K562 (cell line): ENCODE data around the gene KRTAP5-5. TPM values are rescaled to one million over a fixed set of nuclear protein-coding genes. Genes with fewer than 3 reads are reported as not detected.
"Not testable (repeated sequence)": the region's sequence is repeated elsewhere in the genome, so short reads cannot be mapped to it uniquely, and the experiment has no call there.

Source experiments
- ATAC-seq: fragments of 200-7000 bp; cut with Tn5 transposase; 3 replicates; pipeline ENCODE4 v1.9.1; 2020; ENCODE audit warnings: moderate library complexity
- BruUV-seq: library from RNA; stranded (reverse); fragments of 400-500 nt; replicated peaks from 2 replicates; lab custom pipeline; 2021; lab: Mats Ljungman, UMichigan
- CTCF ChIA-PET: fragments of 300-600 bp; formaldehyde crosslinking; extraction: SDS; loops from one replicate; lab custom pipeline; 2021; ENCODE audit warnings: low intra/inter-chr PET ratio; lab: Yijun Ruan, JAX
- POLR2A ChIA-PET: fragments of 300-600, 350-650 bp; sonication (Branson Sonifier 250); formaldehyde crosslinking; extraction: SDS; loops from one replicate; lab custom pipeline; 2021; ENCODE audit warnings: antibody characterized with exemption, inconsistent platforms; lab: Yijun Ruan, JAX
- DNase-seq, 4 experiments: peaks; one replicate each; pipeline versions ENCODE4 v3.0.0 to v3.0.0-alpha.2; 2011 to 2018; ENCODE audit warnings: low spot score in 3 of 4, mixed read lengths in 3 of 4; ENCODE audit errors: extremely low read depth in 1 of 4
- FAIRE-seq: peaks from 2 replicates; lab custom pipeline; 2011; peaks lifted over from hg19 to GRCh38; lab: Jason Lieb, UNC
- H2AFZ ChIP-seq: 2 replicates; pipeline ENCODE4 v1.6.0; 2011; ENCODE audit warnings: low read depth, low read length, control low read depth, inconsistent platforms
- H3K27ac ChIP-seq: fragments of 200-600 bp; 3 replicates; pipeline ENCODE4 v1.8.0; 2011; ENCODE audit warnings: low read depth, mild to moderate bottlenecking, control low read depth, inconsistent platforms, low read length, moderate library complexity, mixed read lengths; ENCODE audit errors: extremely low read depth
- H3K27me3 ChIP-seq, 2 experiments: fragments of 300-600 bp in 1 of 2; 2 replicates in 1 of 2; 3 replicates in 1 of 2; pipeline versions ENCODE4 v1.6.0 to v1.8.0; 2011; ENCODE audit warnings: inconsistent platforms in 2 of 2, low read length in 2 of 2, mild to moderate bottlenecking in 1 of 2, mixed read lengths in 1 of 2, moderate library complexity in 1 of 2; ENCODE audit not compliant: control insufficient read depth in 2 of 2, insufficient read depth in 2 of 2
- H3K36me3 ChIP-seq: fragments of 300-600 bp; 3 replicates; pipeline ENCODE4 v1.8.0; 2011; ENCODE audit warnings: mild to moderate bottlenecking, low read length, inconsistent platforms; ENCODE audit not compliant: control insufficient read depth, insufficient read depth
- H3K4me1 ChIP-seq, 2 experiments: fragments of 200-600 bp in 1 of 2; replicated peaks in 1 of 2; 2 replicates in 1 of 2; 3 replicates in 1 of 2; pipeline versions ENCODE4 v1.5.1 to v1.8.0; 2011; ENCODE audit warnings: inconsistent platforms in 2 of 2, low read length in 2 of 2, mild to moderate bottlenecking in 1 of 2, mixed read lengths in 1 of 2, moderate library complexity in 1 of 2; ENCODE audit not compliant: control insufficient read depth in 2 of 2, insufficient read depth in 2 of 2
- H3K4me2 ChIP-seq: 2 replicates; pipeline ENCODE4 v1.6.1; 2011; ENCODE audit warnings: low read length, control low read depth, inconsistent platforms, mixed read lengths; ENCODE audit not compliant: insufficient read depth
- H3K4me3 ChIP-seq: fragments of 200-600 bp; sonication (generic), shearing (Covaris generic); 2 replicates; pipeline ENCODE4 v1.5.1; 2016; ENCODE audit warnings: control low read depth, inconsistent platforms
- H3K79me2 ChIP-seq: fragments of 200-600 bp; 3 replicates; pipeline ENCODE4 v1.8.0; 2011; ENCODE audit warnings: low read length, inconsistent platforms; ENCODE audit not compliant: control insufficient read depth, insufficient read depth
- H3K9ac ChIP-seq, 2 experiments: 2 replicates each; pipeline versions ENCODE4 v1.6.0 to v1.6.1; 2011; ENCODE audit warnings: low read depth in 2 of 2, low read length in 2 of 2, control low read depth in 1 of 2, inconsistent platforms in 1 of 2, mild to moderate bottlenecking in 1 of 2, mixed read lengths in 1 of 2; ENCODE audit not compliant: insufficient read depth in 1 of 2
- H3K9me1 ChIP-seq: one replicate; pipeline ENCODE4 v1.6.0; 2011; ENCODE audit warnings: inconsistent platforms, mild to moderate bottlenecking, low read length, moderate library complexity; ENCODE audit not compliant: control insufficient read depth, insufficient read depth
- H3K9me3 ChIP-seq: replicated peaks from 2 replicates; pipeline ENCODE4 v1.5.1; 2011; ENCODE audit warnings: low read depth, low read length, inconsistent platforms; ENCODE audit not compliant: control insufficient read depth, insufficient read depth
- H4K20me1 ChIP-seq: replicated peaks from 2 replicates; pipeline ENCODE4 v1.6.1; 2011; ENCODE audit warnings: low read length, inconsistent platforms, mixed read lengths; ENCODE audit not compliant: control insufficient read depth, insufficient read depth
- CTCF ChIP-seq, 3 experiments: IDR thresholded peaks in 2 of 3; conservative IDR thresholded peaks in 1 of 3; 2 replicates each; pipeline ENCODE4 v1.5.1; 2011 to 2012; ENCODE audit warnings: low read length in 3 of 3, mild to moderate bottlenecking in 3 of 3, control low read depth in 2 of 3, improper control_type of control experiment in 1 of 3, inconsistent platforms in 1 of 3, low read depth in 1 of 3, mixed read lengths in 1 of 3, moderate library complexity in 1 of 3; ENCODE audit not compliant: insufficient read depth in 2 of 3
- RAD21 ChIP-seq, 2 experiments: fragments of 250-450 bp in 1 of 2; fragments of 450-650 bp in 1 of 2; sonication (Bioruptor Pico) in 1 of 2; formaldehyde crosslinking in 1 of 2; IDR thresholded peaks in 1 of 2; conservative IDR thresholded peaks in 1 of 2; 2 replicates each; pipeline versions ENCODE4 v1.4.0 to v1.8.0; 2020 to 2022; ENCODE audit warnings: mild to moderate bottlenecking in 2 of 2, moderate library complexity in 1 of 2
- WGBS: fragments of 100-300 bp; shearing (Covaris generic); methylation state at CpG from one replicate; pipeline ENCODE4 v1.1.6; 2016; ENCODE audit warnings: low coverage, mixed read lengths; ENCODE audit not compliant: insufficient coverage; ENCODE audit errors: missing lambda C conversion rate; 5-methylcytosine and 5-hydroxymethylcytosine counted together
- in situ Hi-C: fragments of 300-500 bp; cut with MboI; formaldehyde crosslinking; loops from 4 replicates; pipeline ENCODE4 v1.15.0; 2018; ENCODE audit warnings: inconsistent platforms, mixed read lengths
- intact Hi-C: fragments of 100-400 bp; cut with micrococcal nuclease; formaldehyde crosslinking; loops from 2 replicates; pipeline ENCODE4 v1.14.2; 2022
- polyA plus RNA-seq, 8 experiments: library from polyadenylated mRNA; depleted of rRNA in 4 of 8; stranded (reverse) in 5 of 8; unstranded in 3 of 8; fragments of >200 nt; fragmentation: Nextera tagmentation in 2 of 8; fragmentation: Illumina TruSeq in 1 of 8; extraction: Ambion mirVana in 2 of 8; extraction: Trizol in 1 of 8; gene quantifications; 2 replicates each; pipeline versions ENCODE4 v1.2.1 to v1.2.3, GENCODE V29; 2011 to 2014; ENCODE audit warnings: inconsistent platforms in 1 of 8, missing spikeins in 1 of 8
- total RNA-seq, 7 experiments: library from RNA; depleted of rRNA in 6 of 7; stranded (reverse); fragments of >200 nt in 6 of 7; fragmentation: Illumina TruSeq in 2 of 7; extraction: Trizol in 2 of 7; gene quantifications; 2 replicates each; pipeline versions ENCODE4 v1.2.1 to v1.2.3, GENCODE V29; 2011 to 2021; ENCODE audit warnings: low replicate concordance in 1 of 7

KRTAP5-5 gene
- total and polyA plus RNA-seq, 9 of the 15 experiments (the other 6 are each of a cell fraction or from before 2014, with no cell fraction given) = not detected

- H3K4me3 ChIP-seq, H4K20me1 ChIP-seq, DNase-seq, H3K9me3 ChIP-seq, H3K4me1 ChIP-seq, H3K79me2 ChIP-seq, H3K36me3 ChIP-seq, in situ Hi-C loops, H3K27ac ChIP-seq: not testable (repeated sequence)
- FAIRE-seq = peak; percentile 68
- CTCF ChIA-PET = interaction anchor here (1.3 kb wide), 1 partner anchor 33 kb away, joined by 8 read pairs; the partner anchor contains the start of gene KRTAP5-5
- 4% methylated on average over 11 of the region's 11 CpGs for WGBS
- TF ChIP-seq RAD21 (CRISPR knock-in tag; conservative IDR thresholded peaks at IDR 0.05 in 1 of 2, IDR thresholded peaks at IDR 0.05 in 1 of 2) (0 out of 4 replicates have a peak, but pooled peaks of 1 of the 2 experiments have one; percentile 1), CTCF (IDR thresholded peaks at IDR 0.05 in 2 of 3, conservative IDR thresholded peaks at IDR 0.05 in 1 of 3; ENCODE audit: insufficient read depth in 2 of 3, low read depth in 1 of 3, low read length in 3 of 3) (peak in 1 of 3 experiments; percentile 15; a peak in 1 of 6 replicates)
- TF ChIP-seq, all 486 proteins: peak for 2; not testable (repeated sequence) for 484
- POLR2A ChIA-PET, BruUV-seq, H2AFZ ChIP-seq, intact Hi-C loops, H3K9ac ChIP-seq, H3K4me2 ChIP-seq, H3K9me1 ChIP-seq: not testable (repeated sequence)
- peaks cover 13 to 25% of the 10 kb centered on the region in 2 experiments; a peak in 3 of 5 replicates for H3K27me3 ChIP-seq
- ATAC-seq = peak; percentile 51; the same call in 2 of the 3 replicates
Measured at GRCh38 chr11:1595994-1596575, 33.5 kb upstream of the KRTAP5-5 start.

DNA sequence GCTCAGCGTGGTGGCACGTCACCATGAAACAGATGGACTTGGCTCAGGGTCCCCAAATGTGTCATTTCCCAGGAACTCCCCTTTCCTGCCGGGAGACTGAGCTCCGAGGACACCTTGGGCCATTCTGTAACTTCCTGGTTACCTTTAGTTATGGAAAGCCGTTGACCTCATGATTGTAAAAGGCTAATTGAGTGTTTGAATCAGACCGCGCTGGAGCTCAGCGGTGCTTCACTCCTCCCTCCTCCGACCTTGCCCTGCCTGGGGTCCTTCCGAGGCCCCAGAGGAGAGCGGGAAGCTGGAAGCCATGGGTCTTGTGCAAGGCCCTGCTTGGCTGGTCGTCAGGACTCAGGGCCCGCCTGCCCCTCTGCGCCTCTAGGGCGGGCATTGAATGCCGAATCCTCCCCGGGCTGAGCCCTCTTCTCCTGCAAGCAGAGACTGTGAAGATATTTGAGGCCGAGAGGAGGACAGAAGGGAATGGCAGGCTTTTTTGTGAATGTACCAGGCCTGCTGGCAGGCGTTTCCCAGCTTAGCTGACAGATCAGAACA is 32.9 kb upstream of the KRTAP5-5 start:
- 3% methylated on average over 13 of the region's 19 CpGs for WGBS
- not testable (repeated sequence) for DNase-seq, FAIRE-seq

More for the DNA sequence above, 32.9 kb upstream of the KRTAP5-5 start:
- H3K9me1 ChIP-seq, CTCF ChIA-PET, H3K27ac ChIP-seq, H4K20me1 ChIP-seq, H3K9ac ChIP-seq, H3K79me2 ChIP-seq, H2AFZ ChIP-seq, H3K9me3 ChIP-seq, POLR2A ChIA-PET, H3K36me3 ChIP-seq, H3K4me2 ChIP-seq, intact Hi-C loops, H3K4me3 ChIP-seq, BruUV-seq, H3K4me1 ChIP-seq, ATAC-seq, in situ Hi-C loops: not testable (repeated sequence)
- H3K27me3 ChIP-seq = peaks cover 13 to 25% of the 10 kb centered on the region in 2 experiments; a peak in 3 of 5 replicates
